Glutamatergic neuron (in vitro differentiated cells): ENCODE measurements around the gene UBE2F. TPM values are rescaled to one million over a fixed set of nuclear protein-coding genes. Genes with fewer than 3 reads are reported as not detected.

Experiments used
- DNase-seq: peaks from one replicate; pipeline ENCODE4 v3.0.0; 2022
- H3K27ac Mint-ChIP-seq: one replicate; pipeline ENCODE4 v1.8.0; 2020; ENCODE audit warnings: mild to moderate bottlenecking, mixed read lengths, inconsistent platforms; ENCODE audit not compliant: unreplicated experiment
- H3K27me3 Mint-ChIP-seq: one replicate; pipeline ENCODE4 v1.8.0; 2020; ENCODE audit warnings: mild to moderate bottlenecking, moderate library complexity, mixed read lengths, inconsistent platforms; ENCODE audit not compliant: unreplicated experiment
- H3K36me3 Mint-ChIP-seq: one replicate; pipeline ENCODE4 v1.8.0; 2020; ENCODE audit warnings: mild to moderate bottlenecking, mixed read lengths, inconsistent platforms; ENCODE audit not compliant: unreplicated experiment
- H3K4me1 Mint-ChIP-seq: one replicate; pipeline ENCODE4 v1.8.0; 2020; ENCODE audit warnings: mild to moderate bottlenecking, low read depth, mixed read lengths, inconsistent platforms; ENCODE audit not compliant: unreplicated experiment
- H3K4me3 Mint-ChIP-seq: one replicate; pipeline ENCODE4 v1.8.0; 2020; ENCODE audit warnings: mild to moderate bottlenecking, mixed read lengths, inconsistent platforms; ENCODE audit not compliant: unreplicated experiment
- H3K9me3 Mint-ChIP-seq: one replicate; pipeline ENCODE4 v1.8.0; 2020; ENCODE audit warnings: mild to moderate bottlenecking, moderate library complexity, mixed read lengths, inconsistent platforms; ENCODE audit not compliant: unreplicated experiment
- total RNA-seq: library from RNA; stranded (reverse); fragmentation: NEBNext Ultra II Directional; extraction: Animal tissue kit (Norgen Biotek cat#: 25700); gene quantifications from one replicate; pipeline ENCODE4 v1.2.1, GENCODE V29; 2021; ENCODE audit not compliant: unreplicated experiment
- TF ChIP-seq, protein P1 (sequence below): fragments of 200-600 bp; sonication (generic); IDR thresholded peaks from one replicate; pipeline ENCODE4 v1.5.0; 2021; ENCODE audit not compliant: partially characterized antibody, unreplicated experiment

UBE2F gene
- total RNA-seq, 1 donor from 2014 or later, result 43.0 TPM

- TF ChIP-seq, protein P1, sequence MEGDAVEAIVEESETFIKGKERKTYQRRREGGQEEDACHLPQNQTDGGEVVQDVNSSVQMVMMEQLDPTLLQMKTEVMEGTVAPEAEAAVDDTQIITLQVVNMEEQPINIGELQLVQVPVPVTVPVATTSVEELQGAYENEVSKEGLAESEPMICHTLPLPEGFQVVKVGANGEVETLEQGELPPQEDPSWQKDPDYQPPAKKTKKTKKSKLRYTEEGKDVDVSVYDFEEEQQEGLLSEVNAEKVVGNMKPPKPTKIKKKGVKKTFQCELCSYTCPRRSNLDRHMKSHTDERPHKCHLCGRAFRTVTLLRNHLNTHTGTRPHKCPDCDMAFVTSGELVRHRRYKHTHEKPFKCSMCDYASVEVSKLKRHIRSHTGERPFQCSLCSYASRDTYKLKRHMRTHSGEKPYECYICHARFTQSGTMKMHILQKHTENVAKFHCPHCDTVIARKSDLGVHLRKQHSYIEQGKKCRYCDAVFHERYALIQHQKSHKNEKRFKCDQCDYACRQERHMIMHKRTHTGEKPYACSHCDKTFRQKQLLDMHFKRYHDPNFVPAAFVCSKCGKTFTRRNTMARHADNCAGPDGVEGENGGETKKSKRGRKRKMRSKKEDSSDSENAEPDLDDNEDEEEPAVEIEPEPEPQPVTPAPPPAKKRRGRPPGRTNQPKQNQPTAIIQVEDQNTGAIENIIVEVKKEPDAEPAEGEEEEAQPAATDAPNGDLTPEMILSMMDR, result no peak
- no peaks in the 10 kb centered on the region for H3K36me3 Mint-ChIP-seq
- no peaks in the 10 kb centered on the region for H3K4me1 Mint-ChIP-seq
- no peak overlapping the region for H3K4me3 Mint-ChIP-seq
- H3K27ac Mint-ChIP-seq, result no peak overlapping the region
- H3K9me3 Mint-ChIP-seq, result peaks cover 2% of the 10 kb centered on the region
- DNase-seq, result no peak
- H3K27me3 Mint-ChIP-seq, result no peaks in the 10 kb centered on the region
These were observed 59.0 kb downstream of the UBE2F start for GRCh38 chr2:238025741-238026360.

DNA sequence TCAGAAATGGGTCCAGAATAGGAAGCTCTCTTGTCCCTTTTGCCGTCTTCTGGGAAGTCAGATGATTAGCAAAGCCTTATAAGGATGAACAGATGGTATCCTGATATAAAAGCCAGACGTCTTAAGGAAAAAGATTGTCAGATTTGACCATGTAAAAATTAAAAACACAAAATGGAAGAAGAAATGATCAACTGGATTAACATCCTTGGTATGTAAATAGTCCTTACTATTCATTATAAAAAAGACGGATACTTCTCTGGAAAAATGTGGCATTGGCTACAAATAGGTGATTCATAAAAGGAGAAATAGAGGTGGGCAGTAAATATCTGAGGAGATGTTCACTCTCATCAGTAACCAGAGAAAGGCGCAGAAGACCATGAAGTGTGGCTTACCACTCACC is 60.2 kb downstream of the UBE2F start:
- TF ChIP-seq, protein P1, result no peak
- Mint-ChIP-seq H3K27me3 (no peaks in the 10 kb centered on the region), H3K4me1 (no peaks in the 10 kb centered on the region), H3K9me3 (peaks cover 2% of the 10 kb centered on the region), H3K27ac (no peak overlapping the region), H3K4me3 (no peak overlapping the region), H3K36me3 (no peaks in the 10 kb centered on the region)
- no peak for DNase-seq

DNA sequence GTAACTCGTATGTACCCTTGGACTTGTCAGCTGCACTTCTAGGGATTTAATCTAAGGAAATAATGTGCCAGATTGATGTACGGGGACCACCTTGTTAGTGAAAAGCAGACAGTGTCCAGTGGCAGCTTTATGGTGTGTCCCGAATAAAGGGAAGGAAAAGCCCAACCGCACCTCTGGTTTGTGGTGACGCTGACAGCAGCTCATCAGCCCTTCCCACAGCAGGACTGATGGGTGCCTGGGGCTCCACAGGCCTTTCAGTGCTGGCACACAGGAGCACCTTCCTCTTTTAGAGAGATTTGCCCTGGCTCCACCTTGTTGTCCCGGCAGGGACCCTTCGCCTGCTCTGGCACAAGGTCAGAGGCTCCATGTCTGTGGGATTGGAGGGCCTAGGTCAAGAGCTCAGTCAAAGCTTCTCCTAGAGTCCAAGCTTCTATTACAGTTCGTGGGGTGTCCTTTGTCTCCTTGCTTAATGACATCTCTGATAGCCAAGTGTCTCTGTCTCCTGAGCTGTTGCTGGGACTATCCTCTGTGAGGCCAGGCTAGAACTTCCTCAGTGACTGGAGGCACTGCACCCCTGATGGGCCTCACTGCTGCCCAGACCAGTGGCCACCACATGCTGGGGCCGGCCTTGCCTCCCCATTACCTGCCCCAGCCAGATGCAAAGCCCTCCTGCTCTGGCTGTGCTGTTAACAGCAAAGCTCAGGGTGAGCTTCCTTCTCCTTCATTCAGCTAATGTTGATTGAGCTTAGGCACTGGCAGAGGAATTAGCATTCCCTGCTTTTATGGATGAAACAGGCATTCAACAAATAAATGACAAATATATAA is 61.0 kb downstream of the UBE2F start:
- Mint-ChIP-seq H3K27me3 (no peaks in the 10 kb centered on the region), H3K4me1 (no peaks in the 10 kb centered on the region), H3K36me3 (no peaks in the 10 kb centered on the region), H3K27ac (no peak overlapping the region), H3K4me3 (no peak overlapping the region), H3K9me3 (peaks cover 2% of the 10 kb centered on the region)
- no peak for DNase-seq
- TF ChIP-seq, protein P1, result no peak

DNA sequence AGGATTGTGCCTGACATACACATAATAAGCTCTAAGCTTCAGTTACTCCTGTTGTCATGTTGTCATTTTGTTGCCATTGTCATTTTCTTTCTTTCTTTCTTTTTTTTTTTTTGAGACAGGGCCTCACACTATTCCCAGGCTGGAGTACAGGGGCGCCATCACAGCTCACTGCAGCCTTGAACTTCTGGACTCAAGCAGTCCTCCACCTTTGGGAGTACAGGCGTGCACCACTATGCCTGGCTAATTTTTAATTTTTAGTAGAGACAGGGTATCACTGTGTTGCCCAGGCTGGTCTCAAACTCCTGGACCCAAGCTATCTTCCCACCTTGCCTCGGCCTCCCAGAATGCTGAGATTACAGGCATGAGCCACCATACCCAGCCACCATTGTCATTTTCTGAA is 63.0 kb downstream of the UBE2F start:
- H3K27me3 Mint-ChIP-seq, result no peaks in the 10 kb centered on the region

More for the DNA sequence above, 63.0 kb downstream of the UBE2F start:
- no peak overlapping the region for H3K27ac Mint-ChIP-seq
- peaks cover 2% of the 10 kb centered on the region for H3K9me3 Mint-ChIP-seq
- H3K36me3 Mint-ChIP-seq, result no peaks in the 10 kb centered on the region
- no peak overlapping the region for H3K4me3 Mint-ChIP-seq
- no peak for DNase-seq
- TF ChIP-seq, protein P1, result no peak
- no peaks in the 10 kb centered on the region for H3K4me1 Mint-ChIP-seq
